NOMO-1 treated with DMSO at 0.1 percent for 48 hours (cell line): ENCODE data around the gene NPSR1.
A peak's percentile ranks its signal among the peaks of the same experiment; 100 is the strongest.
"Not testable (repeated sequence)": the region's sequence is repeated elsewhere in the genome, so short reads cannot be mapped to it uniquely, and the experiment has no call there.

Experiments used
- DNase-seq: peaks from one replicate; lab custom pipeline; 2025; ENCODE audit not compliant: unreplicated experiment; lab: John Stamatoyannopoulos, UW

Gene NPSR1, protein sequence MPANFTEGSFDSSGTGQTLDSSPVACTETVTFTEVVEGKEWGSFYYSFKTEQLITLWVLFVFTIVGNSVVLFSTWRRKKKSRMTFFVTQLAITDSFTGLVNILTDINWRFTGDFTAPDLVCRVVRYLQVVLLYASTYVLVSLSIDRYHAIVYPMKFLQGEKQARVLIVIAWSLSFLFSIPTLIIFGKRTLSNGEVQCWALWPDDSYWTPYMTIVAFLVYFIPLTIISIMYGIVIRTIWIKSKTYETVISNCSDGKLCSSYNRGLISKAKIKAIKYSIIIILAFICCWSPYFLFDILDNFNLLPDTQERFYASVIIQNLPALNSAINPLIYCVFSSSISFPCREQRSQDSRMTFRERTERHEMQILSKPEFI

DNA sequence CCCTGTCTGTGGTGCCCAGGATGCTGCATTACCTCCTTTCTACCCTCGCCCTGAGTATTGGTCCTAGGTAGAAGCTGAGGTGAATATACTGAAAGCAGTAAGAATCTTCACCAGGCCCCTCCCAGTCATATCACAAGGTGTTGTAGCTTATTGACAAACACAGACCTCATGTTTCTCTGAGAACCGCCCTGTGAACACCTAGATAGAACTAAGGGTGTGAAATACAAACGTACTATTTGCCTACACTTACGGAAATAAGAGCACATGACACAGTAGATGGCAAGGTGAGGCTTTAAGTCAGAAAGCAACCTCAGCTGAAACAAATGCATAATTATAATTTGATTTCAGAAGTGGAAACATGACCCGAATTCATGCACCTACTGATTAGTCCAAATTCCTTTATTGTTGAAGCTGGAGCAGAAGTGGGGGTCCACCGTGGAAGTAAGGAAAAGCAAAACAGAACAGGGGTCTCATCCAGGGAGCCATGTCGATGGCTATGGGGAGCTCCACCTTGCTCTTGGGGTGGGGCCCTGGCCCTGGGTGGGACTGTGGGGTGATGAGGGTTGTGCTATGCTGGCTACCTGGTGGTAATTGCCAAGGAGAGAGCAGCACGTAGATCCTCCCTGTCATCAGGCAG lies at the start of gene NPSR1:
NPSR1 (plus strand) TSS at position 587 of the 637 bp plus-strand sequence. CDS start 195 bp downstream, outside the sequence.
- no peak for DNase-seq

DNA sequence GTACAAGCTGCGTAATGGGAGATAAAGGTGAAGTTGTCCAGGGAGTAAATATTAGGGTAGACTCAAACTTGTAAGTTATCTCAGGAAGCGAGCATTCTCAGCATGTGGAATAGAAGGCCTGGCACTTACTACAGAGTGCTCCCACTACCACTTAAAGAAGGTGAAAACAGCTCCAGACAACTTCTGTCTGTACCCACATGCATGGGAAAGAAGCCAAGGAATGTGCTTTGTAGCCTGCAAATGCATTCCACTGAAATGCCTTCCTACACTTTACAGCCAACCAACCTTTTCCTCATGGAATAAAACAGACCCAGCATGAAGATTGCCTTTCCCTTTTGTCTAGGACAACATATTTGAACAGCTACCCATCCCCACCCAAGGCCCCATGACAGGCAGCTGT lies 45.4 kb upstream of the NPSR1 start:
- DNase-seq, result no peak

DNA sequence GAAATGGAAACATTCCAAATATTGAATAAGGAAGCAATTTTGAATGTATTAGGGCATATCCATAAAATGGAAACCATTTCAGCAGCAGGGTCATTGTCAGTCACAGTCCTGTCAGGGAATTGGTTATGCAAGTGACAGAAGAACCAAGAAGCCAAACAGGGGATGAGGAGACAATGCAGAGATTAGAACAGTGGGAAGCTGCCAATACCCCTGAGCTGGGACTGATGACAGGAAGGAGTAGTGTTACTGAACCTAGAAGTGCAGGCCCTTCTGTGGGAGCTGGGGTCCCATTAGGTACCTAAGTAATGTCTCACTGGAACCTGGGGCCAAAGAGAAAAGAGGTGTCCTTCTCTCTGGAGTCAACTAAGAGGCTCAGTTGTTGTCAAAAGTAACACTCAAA lies 37.6 kb upstream of the NPSR1 start:
- no peak for DNase-seq

GRCh38 chr7:34622182-34622581 lies 35.8 kb upstream of the NPSR1 start:
- DNase-seq, result no peak

DNA sequence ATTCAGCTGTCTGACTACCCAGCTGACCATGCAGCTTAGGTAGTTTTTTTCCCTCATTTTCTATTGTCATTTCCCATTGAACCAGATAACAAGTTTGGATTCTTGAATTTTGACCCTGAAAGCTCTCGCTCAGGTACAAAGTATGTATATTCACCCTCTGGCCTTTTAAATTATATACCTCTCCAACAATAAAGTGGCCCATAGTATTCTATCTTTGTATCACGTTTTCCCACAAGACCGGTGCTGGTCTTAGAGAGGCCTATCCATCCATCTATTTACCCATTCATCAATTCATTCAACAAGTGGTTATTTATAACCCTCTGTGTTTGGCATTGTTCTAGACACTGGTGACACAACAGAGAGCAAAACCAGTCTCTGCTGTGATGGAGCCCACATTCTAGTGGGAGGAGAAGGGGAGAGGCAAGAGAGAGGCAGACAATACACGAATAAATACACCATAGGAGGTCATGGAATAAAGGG lies 35.2 kb upstream of the NPSR1 start:
- DNase-seq, result no peak

DNA sequence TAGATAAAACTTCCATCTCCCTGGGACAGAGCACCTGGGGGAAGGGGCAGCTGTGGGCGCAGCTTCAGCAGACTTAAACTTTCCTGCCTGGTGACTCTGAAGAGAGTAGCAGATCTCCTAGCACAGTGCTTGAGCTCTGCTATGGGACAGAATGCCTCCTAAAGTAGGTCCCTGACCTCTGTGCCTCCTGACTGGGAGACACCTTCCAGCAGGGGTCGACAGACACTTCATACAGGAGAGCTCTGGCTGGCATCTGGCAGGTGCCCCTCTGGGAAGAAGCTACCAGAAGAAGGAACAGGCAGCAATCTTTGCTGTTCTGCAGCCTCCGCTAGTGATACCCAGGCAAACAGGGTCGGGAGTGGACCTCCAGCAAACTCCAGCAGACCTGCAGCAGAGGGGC lies 29.4 kb upstream of the NPSR1 start:
- DNase-seq, result not testable (repeated sequence)

DNA sequence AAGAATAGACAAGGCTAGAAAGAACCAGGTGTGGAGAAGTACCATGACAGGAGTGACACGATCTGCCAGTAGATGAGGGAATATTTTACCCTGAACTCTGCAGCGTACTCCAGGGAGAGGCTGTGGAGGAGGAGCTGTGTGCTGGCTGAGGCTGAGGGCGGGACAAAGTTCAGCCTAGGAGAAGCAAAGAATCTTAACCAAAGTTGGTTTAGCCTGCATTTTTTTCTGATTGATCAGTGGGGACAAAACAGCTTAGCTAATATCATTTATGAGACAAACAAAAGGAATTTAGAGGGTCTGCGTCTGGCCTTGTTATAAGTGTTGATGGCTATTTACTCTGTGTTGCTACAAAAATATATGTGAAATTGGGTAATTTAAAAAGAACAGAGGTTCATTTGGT lies 5.2 kb upstream of the NPSR1 start:
- no peak for DNase-seq

- no peak for DNase-seq
Observed at GRCh38 chr7:34653787-34654186, 4.2 kb upstream of the NPSR1 start.

DNA sequence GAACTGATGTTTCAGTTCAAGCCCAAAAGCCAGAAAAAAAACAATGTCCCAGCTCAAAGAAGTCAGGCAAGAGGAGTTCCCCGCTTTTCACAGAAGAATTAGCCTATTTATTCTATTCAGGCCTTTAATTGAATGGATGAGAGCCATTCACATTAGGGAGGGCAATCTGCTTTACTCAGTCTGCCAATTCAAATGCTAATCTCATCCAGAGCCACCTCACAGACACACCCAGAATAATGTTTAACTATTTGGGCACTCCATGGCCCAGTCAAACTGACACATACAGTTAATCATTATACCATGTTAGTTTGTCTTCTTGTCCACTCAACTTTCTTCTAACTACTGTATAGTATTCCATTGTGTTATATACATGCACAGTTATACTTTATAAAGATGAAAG lies 2.6 kb upstream of the NPSR1 start:
- no peak for DNase-seq

- DNase-seq, result no peak
Observed at GRCh38 chr7:34656041-34656440, 2.0 kb upstream of the NPSR1 start.

DNA sequence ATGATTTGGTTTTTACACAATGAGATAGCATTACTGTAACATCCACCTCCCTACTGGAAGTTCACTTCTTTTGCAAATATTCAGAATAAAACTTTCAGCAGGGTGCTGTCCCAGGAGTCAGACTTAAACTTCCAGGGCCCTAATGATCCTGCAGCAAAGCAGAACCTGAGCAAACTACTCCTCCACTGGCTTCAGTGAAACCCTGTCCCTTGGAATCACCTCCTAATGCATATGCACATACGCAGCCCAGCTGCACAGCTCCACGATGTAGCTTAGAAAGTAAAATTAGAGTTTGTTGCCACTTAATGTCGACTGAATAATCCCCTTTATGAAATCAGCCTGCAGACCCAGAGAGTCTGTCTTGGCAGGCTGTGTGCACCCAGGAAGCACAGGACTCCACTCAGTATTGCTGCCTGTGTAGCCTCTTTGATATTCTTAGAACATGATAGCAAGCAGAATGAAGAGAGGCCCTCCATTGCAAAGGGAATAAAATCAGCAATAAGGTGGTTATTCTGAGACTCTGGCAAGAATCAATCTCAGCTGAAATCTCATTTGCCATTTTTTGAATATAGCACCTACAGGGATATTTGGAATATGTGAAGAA lies 1.6 kb downstream of the NPSR1 start:
- no peak for DNase-seq

DNA sequence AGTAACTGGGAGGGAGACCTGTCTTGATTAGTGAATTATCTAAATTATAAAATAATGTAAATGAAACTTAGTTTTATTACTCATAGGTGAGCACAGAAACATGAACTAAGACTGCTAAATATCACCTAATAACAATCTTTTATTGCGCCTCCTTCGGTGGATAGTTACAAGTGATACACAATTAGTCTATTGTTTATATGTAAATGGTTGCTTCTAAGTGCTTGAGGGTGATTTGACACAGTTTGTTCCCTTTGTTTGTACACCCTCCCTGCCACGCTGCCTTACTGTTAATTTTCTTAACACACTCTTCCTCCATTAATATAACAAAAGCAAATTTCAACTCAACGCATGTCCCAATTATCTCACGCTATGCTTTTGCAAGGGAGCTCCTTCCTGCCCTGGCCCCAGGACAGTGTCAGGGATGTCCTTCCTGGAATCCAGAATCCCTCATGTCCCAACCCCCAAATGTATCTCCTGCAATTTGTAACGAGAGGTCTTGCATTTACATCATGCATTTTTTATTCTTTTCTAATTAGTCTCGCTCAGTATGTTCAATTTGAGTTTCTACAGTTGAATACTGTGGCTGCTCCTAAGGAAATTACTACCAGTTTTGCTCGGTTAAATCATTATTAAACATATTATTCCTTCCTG lies 4.2 kb downstream of the NPSR1 start:
- no peak for DNase-seq

DNA sequence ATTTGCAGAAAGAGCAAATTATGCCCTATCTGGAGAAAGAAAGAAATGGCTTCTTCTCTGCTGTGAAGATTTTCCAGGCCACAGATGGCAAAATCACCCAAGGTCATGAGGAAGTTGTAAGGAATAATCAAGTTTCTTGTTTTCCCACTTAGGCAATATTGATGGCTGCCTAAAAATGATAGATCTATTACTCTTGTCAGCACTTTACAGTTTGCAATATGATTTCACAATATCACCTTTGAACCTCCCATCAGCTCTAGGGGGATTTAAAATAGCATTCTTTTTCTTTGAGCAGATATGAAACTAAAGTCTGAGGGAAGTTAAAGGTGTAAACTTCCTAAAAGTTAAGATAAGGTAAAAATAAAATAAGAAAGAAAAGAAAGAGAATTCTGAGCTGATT lies 6.7 kb downstream of the NPSR1 start:
- DNase-seq, result peak; percentile 20

DNA sequence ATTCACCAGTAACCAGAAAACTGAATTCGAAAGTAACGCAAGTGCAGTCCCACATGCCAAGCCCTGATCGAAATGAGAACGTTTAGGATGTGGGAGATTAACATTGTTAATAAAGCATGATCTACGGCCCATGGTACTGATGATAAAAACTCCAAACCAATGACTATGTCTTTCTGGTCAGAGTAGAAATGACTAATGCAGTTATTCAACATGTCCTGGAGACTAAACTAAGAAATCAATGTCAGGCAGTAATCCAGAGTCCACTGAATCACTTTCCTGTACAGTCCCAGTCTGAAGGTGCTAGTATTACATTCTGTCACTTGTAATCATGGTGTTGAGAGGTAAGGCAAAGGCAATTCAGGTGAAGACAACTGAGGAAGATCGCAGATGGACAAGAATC lies 14.4 kb downstream of the NPSR1 start:
- DNase-seq, result no peak

DNA sequence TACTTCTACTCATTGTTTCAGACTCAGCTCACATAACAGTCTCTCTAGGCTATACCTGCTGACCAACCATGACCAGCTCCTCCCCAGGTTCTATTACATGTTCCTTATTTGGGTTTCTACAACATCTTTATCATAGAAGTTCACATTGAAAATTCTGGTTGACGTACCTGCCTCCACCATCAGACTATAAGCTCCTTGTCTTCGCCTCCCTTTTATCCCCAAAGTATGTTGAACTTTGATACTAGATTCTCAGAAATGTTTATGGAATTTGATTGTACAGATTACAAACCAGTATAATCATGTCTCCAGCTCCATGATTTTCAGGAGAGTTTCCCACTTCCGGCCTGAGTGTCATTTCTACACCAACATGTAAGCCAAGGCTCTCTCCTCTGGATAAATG lies 15.0 kb downstream of the NPSR1 start:
- DNase-seq, result no peak

DNA sequence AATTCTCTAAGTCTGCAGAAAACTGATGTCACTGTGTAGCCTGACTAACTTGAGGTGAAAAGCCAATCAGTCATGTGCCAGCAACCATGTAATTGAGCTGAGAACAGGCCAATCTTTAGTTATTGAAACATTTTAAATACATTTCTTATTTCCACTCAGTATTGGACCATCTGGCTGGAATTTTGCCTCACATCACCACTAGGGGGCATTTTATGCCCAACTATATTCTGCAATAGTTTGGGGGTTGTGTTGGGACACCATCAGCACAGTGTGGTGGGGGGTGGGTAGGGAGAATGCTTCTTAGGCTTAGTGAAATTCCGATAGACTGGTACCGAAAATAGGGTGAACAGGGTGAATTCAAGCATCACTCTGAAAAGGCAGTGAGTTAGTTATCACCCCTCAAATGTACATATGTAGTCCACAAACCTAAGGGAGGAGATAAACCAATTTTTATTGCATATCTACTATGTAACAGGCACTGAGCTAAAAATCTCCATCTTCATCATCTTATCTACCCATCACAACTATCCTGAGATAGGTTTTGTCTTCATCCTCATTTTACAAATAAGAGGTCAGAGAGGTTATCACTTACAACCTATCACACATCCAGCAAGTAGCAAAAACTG lies 17.8 kb downstream of the NPSR1 start:
- no peak for DNase-seq

GRCh38 chr7:34677491-34677890 lies 19.5 kb downstream of the NPSR1 start:
- no peak for DNase-seq

- no peak for DNase-seq
Observed at GRCh38 chr7:34687529-34687928, 29.5 kb downstream of the NPSR1 start.

DNA sequence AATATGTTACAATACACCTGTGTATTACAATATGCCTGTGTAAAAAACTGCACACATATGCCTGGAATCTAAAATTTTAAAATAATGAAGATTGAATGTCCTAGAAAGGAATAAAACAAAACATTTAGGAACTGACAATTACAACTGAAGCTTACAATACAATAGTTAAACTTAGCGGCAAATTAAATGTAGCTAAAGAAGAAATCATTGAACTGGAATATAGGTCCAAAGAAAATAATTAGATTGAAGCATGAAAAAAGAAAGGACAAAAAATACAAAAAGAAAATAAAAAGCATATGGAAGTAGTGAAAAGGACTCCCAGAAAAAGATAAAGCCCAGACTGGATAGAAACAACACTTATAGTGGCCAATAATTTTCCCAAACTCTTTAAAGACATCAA lies 38.4 kb downstream of the NPSR1 start:
- no peak for DNase-seq

DNA sequence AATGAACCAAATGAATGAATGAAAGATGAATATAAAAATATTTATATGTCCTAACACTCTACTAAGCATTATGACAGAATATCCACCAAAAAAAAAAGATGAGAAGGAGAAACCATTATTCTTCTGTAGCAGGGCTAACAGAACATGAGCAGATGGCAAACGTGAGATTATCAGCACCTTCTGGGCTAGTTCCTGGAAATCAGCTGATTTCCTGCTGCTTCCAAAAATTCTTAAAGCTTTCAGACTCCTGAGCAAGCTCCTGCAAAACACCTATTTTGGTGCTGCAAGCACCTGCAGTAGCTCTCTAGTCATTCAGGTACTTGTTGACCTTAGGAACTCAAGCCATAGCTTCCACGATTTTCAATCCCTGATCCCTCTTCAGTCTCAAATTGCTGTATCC lies 51.8 kb downstream of the NPSR1 start:
- no peak for DNase-seq

DNA sequence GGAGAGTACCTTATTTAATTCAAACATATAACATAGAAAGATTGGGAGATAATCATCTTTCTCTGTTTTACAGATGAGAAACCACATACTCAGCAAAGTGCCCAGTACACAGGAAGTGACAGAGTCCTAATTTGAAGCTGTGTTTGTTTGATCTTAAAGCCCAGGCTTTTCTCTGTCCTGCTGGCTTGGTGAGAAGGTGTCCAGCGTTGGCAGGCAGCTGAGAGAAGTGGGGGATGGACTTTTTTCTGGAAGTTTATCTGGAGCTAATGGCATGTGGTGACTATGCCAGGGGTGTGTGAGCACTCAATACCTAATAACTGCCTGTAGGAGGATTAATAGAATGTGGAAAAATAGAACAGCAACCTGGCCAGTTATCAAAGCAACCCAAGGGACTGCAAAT lies 60.8 kb downstream of the NPSR1 start:
- no peak for DNase-seq
